GM23338 (cell line): ENCODE data around the gene SESN3. TPM values are rescaled to one million over a fixed set of nuclear protein-coding genes. Genes with fewer than 3 reads are reported as not detected.

ENCODE experiments used
- ATAC-seq: fragments of 200-7000 bp; cut with Tn5 transposase; 3 replicates; pipeline ENCODE4 v1.9.1; 2020
- DNase-seq: peaks from one replicate; pipeline ENCODE4 v3.0.0-alpha.2; 2015; ENCODE audit warnings: low spot score
- H2AFZ ChIP-seq: fragments of 200-600 bp; sonication (generic); 2 replicates; pipeline ENCODE4 v1.8.0; 2016; ENCODE audit warnings: antibody characterized with exemption, mild to moderate bottlenecking, moderate library complexity
- H3F3A ChIP-seq: fragments of 200-600 bp; sonication (generic); replicated peaks from 2 replicates; pipeline ENCODE4 v1.8.0; 2017; ENCODE audit warnings: antibody characterized with exemption, mixed run types, low read depth
- H3K27ac ChIP-seq: fragments of 200-600 bp; sonication (generic); 2 replicates; pipeline ENCODE4 v1.6.1; 2016; ENCODE audit warnings: low read depth
- H3K27me3 ChIP-seq: fragments of 200-600 bp; sonication (generic); 2 replicates; pipeline ENCODE4 v1.8.0; 2016; ENCODE audit warnings: mild to moderate bottlenecking, mixed run types, moderate library complexity; ENCODE audit not compliant: insufficient read depth
- H3K36me3 ChIP-seq: fragments of 200-600 bp; sonication (generic); 2 replicates; pipeline ENCODE4 v1.8.0; 2016; ENCODE audit warnings: mild to moderate bottlenecking; ENCODE audit not compliant: insufficient read depth
- H3K4me1 ChIP-seq: fragments of 200-600 bp; sonication (generic); 2 replicates; pipeline ENCODE4 v1.8.0; 2016; ENCODE audit warnings: mild to moderate bottlenecking, moderate library complexity; ENCODE audit not compliant: insufficient read depth
- H3K4me2 ChIP-seq: fragments of 200-600 bp; sonication (generic); 2 replicates; pipeline ENCODE4 v1.7.1; 2017; ENCODE audit warnings: mixed run types
- H3K4me3 ChIP-seq: fragments of 200-600 bp; sonication (generic); 2 replicates; pipeline ENCODE4 v1.6.1; 2016; ENCODE audit warnings: mixed run types
- H3K79me2 ChIP-seq: fragments of 200-600 bp; sonication (generic); replicated peaks from 2 replicates; pipeline ENCODE4 v1.8.0; 2017; ENCODE audit warnings: mild to moderate bottlenecking; ENCODE audit not compliant: insufficient read depth
- H3K9me2 ChIP-seq: fragments of 200-600 bp; sonication (generic); 2 replicates; pipeline ENCODE4 v1.8.0; 2017; ENCODE audit not compliant: insufficient read depth
- H4K20me1 ChIP-seq: fragments of 200-600 bp; sonication (generic); replicated peaks from 2 replicates; pipeline ENCODE4 v1.8.0; 2017; ENCODE audit warnings: mild to moderate bottlenecking; ENCODE audit not compliant: insufficient read depth
- H3K27ac Mint-ChIP-seq: 2 replicates; pipeline ENCODE4 v1.8.0; 2020; ENCODE audit warnings: inconsistent platforms, mild to moderate bottlenecking, moderate library complexity, mixed read lengths
- H3K27me3 Mint-ChIP-seq: 3 replicates; pipeline ENCODE4 v1.8.0; 2022; ENCODE audit warnings: low read depth, mild to moderate bottlenecking, moderate library complexity, mixed read lengths, inconsistent platforms; ENCODE audit not compliant: insufficient read depth, poor library complexity
- H3K36me3 Mint-ChIP-seq: 3 replicates; pipeline ENCODE4 v1.8.0; 2021; ENCODE audit warnings: low read depth, mild to moderate bottlenecking, inconsistent platforms, moderate library complexity, mixed read lengths
- H3K4me1 Mint-ChIP-seq: 3 replicates; pipeline ENCODE4 v1.8.0; 2020; ENCODE audit warnings: mild to moderate bottlenecking, inconsistent platforms, mixed read lengths
- H3K4me3 Mint-ChIP-seq: 3 replicates; pipeline ENCODE4 v1.8.0; 2021; ENCODE audit warnings: moderate library complexity, mild to moderate bottlenecking, inconsistent platforms, mixed read lengths
- H3K9me3 Mint-ChIP-seq: 3 replicates; pipeline ENCODE4 v1.8.0; 2020; ENCODE audit warnings: moderate library complexity, mild to moderate bottlenecking, inconsistent platforms, mixed read lengths
- CTCF ChIP-seq, 2 experiments: fragments of 200-600 bp in 1 of 2; sonication (generic) in 1 of 2; conservative IDR thresholded peaks; 2 replicates each; pipeline versions ENCODE4 v1.5.1 to v1.6.1; 2016 to 2017; ENCODE audit warnings: antibody characterized with exemption in 2 of 2, low read depth in 2 of 2, mild to moderate bottlenecking in 2 of 2, moderate library complexity in 1 of 2
- ETS1 ChIP-seq: IDR thresholded peaks from 2 replicates; pipeline ENCODE4 v1.6.1; 2016; ENCODE audit warnings: antibody characterized with exemption
- EZH2 ChIP-seq: fragments of 200-600 bp; sonication (generic); IDR thresholded peaks from one replicate; pipeline ENCODE4 v1.8.0; 2017; ENCODE audit warnings: antibody characterized with exemption, mild to moderate bottlenecking, low read depth; ENCODE audit not compliant: unreplicated experiment
- EZH2phosphoT487 ChIP-seq: fragments of 200-600 bp; sonication (generic); IDR thresholded peaks from one replicate; pipeline ENCODE4 v1.8.1; 2018; ENCODE audit warnings: antibody characterized with exemption; ENCODE audit not compliant: unreplicated experiment
- NANOG ChIP-seq: IDR thresholded peaks from 2 replicates; pipeline ENCODE4 v1.6.1; 2016; ENCODE audit warnings: antibody characterized with exemption, borderline replicate concordance
- POLR2AphosphoS5 ChIP-seq: IDR thresholded peaks from 2 replicates; pipeline ENCODE4 v1.6.1; 2016; ENCODE audit warnings: antibody characterized with exemption, low read depth
- ZNF114 ChIP-seq: fragments of 250-450 bp; sonication (Bioruptor Pico); IDR thresholded peaks from 2 replicates; pipeline ENCODE4 v1.5.0; 2020; ENCODE audit warnings: mild to moderate bottlenecking, moderate library complexity
- ZNF331 ChIP-seq: fragments of 250-450 bp; sonication (Bioruptor Pico); IDR thresholded peaks from 2 replicates; pipeline ENCODE4 v1.5.0; 2020; ENCODE audit warnings: low read depth, mild to moderate bottlenecking, moderate library complexity
- ZNF462 ChIP-seq: fragments of 250-450 bp; sonication (Bioruptor Pico); IDR thresholded peaks from 2 replicates; pipeline ENCODE4 v1.5.0; 2020; ENCODE audit warnings: mild to moderate bottlenecking, moderate library complexity
- polyA plus RNA-seq: library from polyadenylated mRNA; unstranded; fragments of >200 nt; fragmentation: Nextera tagmentation; extraction: Ambion mirVana; gene quantifications from 2 replicates; pipeline ENCODE4 v1.2.1, GENCODE V29; 2016
- total RNA-seq: library from RNA; depleted of rRNA; stranded (reverse); fragments of >200 nt; shearing (Covaris generic); gene quantifications from 2 replicates; pipeline ENCODE4 v1.2.3, GENCODE V29; 2014

SESN3 gene
- total and polyA plus RNA-seq, 2 experiments from 2014 or later, result 5.5 to 30.5 TPM

GRCh38 chr11:95134491-95134890 lies 96.5 kb downstream of the SESN3 start:
- no peak for TF ChIP-seq NANOG
- no peak for TF ChIP-seq EZH2phosphoT487
- TF ChIP-seq ZNF114 (CRISPR knock-in tag), result no peak
- no peak for TF ChIP-seq ZNF462
- no peak for TF ChIP-seq EZH2
- no peak for TF ChIP-seq ZNF331
- no peak for TF ChIP-seq CTCF (conservative IDR thresholded peaks at IDR 0.05; ENCODE audit: low read depth in 2 of 2)
- no peak for TF ChIP-seq POLR2AphosphoS5
- TF ChIP-seq ETS1, result no peak
- H3K36me3 Mint-ChIP-seq, result no peaks in the 10 kb centered on the region
- no peaks in the 10 kb centered on the region for H3F3A ChIP-seq
- no peak overlapping the region for H3K27ac Mint-ChIP-seq
- no peaks in the 10 kb centered on the region for H3K9me2 ChIP-seq
- H3K27me3 ChIP-seq, result no peaks in the 10 kb centered on the region
- H3K4me1 ChIP-seq, result no peaks in the 10 kb centered on the region
- no peak overlapping the region for H3K4me3 Mint-ChIP-seq
- no peaks in the 10 kb centered on the region for H3K79me2 ChIP-seq
- no peaks in the 10 kb centered on the region for H3K9me3 Mint-ChIP-seq
- ATAC-seq (no peak), DNase-seq (no peak)
- no peak overlapping the region for H3K4me2 ChIP-seq
- 0 out of 2 replicates have a peak, but pooled peaks cover 2% of the 10 kb centered on the region for H4K20me1 ChIP-seq
- no peak overlapping the region for H2AFZ ChIP-seq
- peaks cover 2% of the 10 kb centered on the region for H3K27me3 Mint-ChIP-seq
- H3K4me1 Mint-ChIP-seq, result no peaks in the 10 kb centered on the region
- H3K36me3 ChIP-seq, result no peaks in the 10 kb centered on the region
- H3K27ac ChIP-seq, result no peak overlapping the region
- H3K4me3 ChIP-seq, result no peak overlapping the region
